CD4-positive, alpha-beta memory T cell (primary cell): ENCODE results near the gene RHBDD3. TPM values are rescaled to one million over a fixed set of nuclear protein-coding genes. Genes with fewer than 3 reads are reported as not detected.
A peak's percentile ranks its signal among the peaks of the same experiment; 100 is the strongest.

Experiments used
- CTCF ChIA-PET: fragments of 350-600 bp; sonication (Branson Sonifier 250); formaldehyde crosslinking; loops from one replicate; lab custom pipeline; 2021; ENCODE audit warnings: inconsistent platforms; ENCODE audit not compliant: partially characterized antibody; lab: Charles Lee
- POLR2A ChIA-PET: fragments of 350-600 bp; sonication (Branson Sonifier 250); formaldehyde crosslinking; loops from one replicate; lab custom pipeline; 2021; ENCODE audit not compliant: partially characterized antibody; lab: Charles Lee
- DNase-seq, 5 donors: peaks; one replicate each; pipeline versions ENCODE4 v3.0.0 to v3.0.0-alpha.2; 2020 to 2022; ENCODE audit warnings: mixed read lengths in 1 of 5
- H3K27ac ChIP-seq: one replicate; pipeline ENCODE4 v1.7.0; 2013; ENCODE audit warnings: low read depth, low read length
- H3K27me3 ChIP-seq: 2 replicates; pipeline ENCODE4 v1.7.0; 2013; ENCODE audit warnings: mild to moderate bottlenecking, low read length, moderate library complexity; ENCODE audit not compliant: insufficient read depth
- H3K36me3 ChIP-seq: 2 replicates; pipeline ENCODE4 v1.7.0; 2013; ENCODE audit warnings: mild to moderate bottlenecking, low read length, moderate library complexity; ENCODE audit not compliant: insufficient read depth
- H3K4me1 ChIP-seq: 2 replicates; pipeline ENCODE4 v1.7.0; 2013; ENCODE audit warnings: mild to moderate bottlenecking, low read length, moderate library complexity; ENCODE audit not compliant: insufficient read depth
- H3K4me3 ChIP-seq, 2 donors: one replicate each; pipeline ENCODE4 v1.7.0; 2013; ENCODE audit warnings: low read length in 2 of 2, mild to moderate bottlenecking in 1 of 2
- H3K9me3 ChIP-seq, 2 donors: one replicate each; pipeline ENCODE4 v1.7.0; 2013; ENCODE audit warnings: low read length in 2 of 2, control low read depth in 1 of 2; ENCODE audit not compliant: control insufficient read depth in 1 of 2
- H3K27ac Mint-ChIP-seq, 7 donors: one replicate each; pipeline ENCODE4 v1.8.0; 2020 to 2021; ENCODE audit warnings: mixed read lengths in 7 of 7, mild to moderate bottlenecking in 6 of 7, inconsistent platforms in 3 of 7, moderate library complexity in 3 of 7
- H3K27me3 Mint-ChIP-seq, 2 donors: one replicate each; pipeline ENCODE4 v1.8.0; 2020 to 2021; ENCODE audit warnings: mixed read lengths in 2 of 2
- H3K36me3 Mint-ChIP-seq, 2 donors: one replicate each; pipeline ENCODE4 v1.8.0; 2020 to 2021; ENCODE audit warnings: mixed read lengths in 2 of 2, inconsistent platforms in 1 of 2, mild to moderate bottlenecking in 1 of 2
- H3K4me1 Mint-ChIP-seq, 4 donors: one replicate each; pipeline ENCODE4 v1.8.0; 2020 to 2021; ENCODE audit warnings: mixed read lengths in 4 of 4, mild to moderate bottlenecking in 1 of 4
- H3K4me3 Mint-ChIP-seq, 8 donors: one replicate each; pipeline ENCODE4 v1.8.0; 2020 to 2021; ENCODE audit warnings: mixed read lengths in 8 of 8, mild to moderate bottlenecking in 7 of 8, moderate library complexity in 6 of 8, inconsistent platforms in 3 of 8
- H3K9me3 Mint-ChIP-seq, 8 donors: one replicate each; pipeline ENCODE4 v1.8.0; 2020 to 2021; ENCODE audit warnings: mixed read lengths in 8 of 8, mild to moderate bottlenecking in 5 of 8, inconsistent platforms in 3 of 8, moderate library complexity in 1 of 8
- intact Hi-C: fragments of 100-400 bp; cut with micrococcal nuclease; formaldehyde crosslinking; loops from one replicate; pipeline ENCODE4 v1.15.1; 2023
- polyA plus RNA-seq, 2 donors: library from polyadenylated mRNA; unstranded; fragments of 300-500 nt; fragmentation: Illumina TruSeq; gene quantifications; one replicate each; pipeline ENCODE4 v1.2.3, GENCODE V29; 2021
- total RNA-seq, 2 experiments: library from RNA; stranded (reverse); gene quantifications; one replicate each; pipeline ENCODE4 v1.2.3, GENCODE V29; 2021

Gene RHBDD3
- total and polyA plus RNA-seq, 4 experiments from 2014 or later = 7.8 to 16.1 (median 11.1) TPM

GRCh38 chr22:29298641-29299040 lies 30.9 kb upstream of the RHBDD3 start:
- POLR2A ChIA-PET = no interaction called here
- CTCF ChIA-PET = no interaction called here

GRCh38 chr22:29292379-29292778 lies 24.6 kb upstream of the RHBDD3 start:
- DNase-seq = no peak
- Mint-ChIP-seq H3K27ac (peak overlapping the region in 2 of 7 donors; percentile 24 to 25), H3K27me3 (no peaks in the 10 kb centered on the region), H3K36me3 (peaks cover 58 to 94% of the 10 kb centered on the region in 2 donors), H3K9me3 (no peaks in the 10 kb centered on the region), H3K4me3 (no peak overlapping the region), H3K4me1 (peaks cover under 1 to 16% (median 4%) of the 10 kb centered on the region in 4 donors)
- Histone ChIP-seq H3K4me3 (no peak overlapping the region), H3K4me1 (no peaks in the 10 kb centered on the region), H3K9me3 (no peaks in the 10 kb centered on the region), H3K27ac (no peak overlapping the region), H3K36me3 (peaks cover 94% of the 10 kb centered on the region), H3K27me3 (no peaks in the 10 kb centered on the region)
- ChIA-PET POLR2A (no interaction called here), CTCF (no interaction called here)
- intact Hi-C loops = no loop called here

More at GRCh38 chr22:29298641-29299040, 30.9 kb upstream of the RHBDD3 start:
- Mint-ChIP-seq H3K9me3 (no peaks in the 10 kb centered on the region), H3K27me3 (no peaks in the 10 kb centered on the region), H3K27ac (peak overlapping the region in 1 of 7 donors; percentile 47), H3K36me3 (peaks cover 40 to 70% of the 10 kb centered on the region in 2 donors), H3K4me1 (peaks cover 0 to 8% (median 2%) of the 10 kb centered on the region in 4 donors), H3K4me3 (no peak overlapping the region)
- intact Hi-C loops = no loop called here
- Histone ChIP-seq H3K4me3 (no peak overlapping the region), H3K27ac (no peak overlapping the region), H3K36me3 (peaks cover 62% of the 10 kb centered on the region), H3K27me3 (no peaks in the 10 kb centered on the region), H3K9me3 (no peaks in the 10 kb centered on the region), H3K4me1 (no peaks in the 10 kb centered on the region)
- no peak for DNase-seq

- DNase-seq = no peak
- POLR2A ChIA-PET = no interaction called here
- H3K27me3 ChIP-seq = no peaks in the 10 kb centered on the region
- intact Hi-C loops = no loop called here
- H3K4me1 Mint-ChIP-seq = peaks cover 7 to 21% (median 11%) of the 10 kb centered on the region in 4 donors
- peak overlapping the region in 1 of 7 donors; percentile 15 for H3K27ac Mint-ChIP-seq
- no peak overlapping the region for H3K27ac ChIP-seq
- H3K36me3 ChIP-seq = peaks cover 90% of the 10 kb centered on the region
- CTCF ChIA-PET = no interaction called here
- no peak overlapping the region for H3K4me3 ChIP-seq
- peaks cover 60 to 93% of the 10 kb centered on the region in 2 donors for H3K36me3 Mint-ChIP-seq
- H3K4me1 ChIP-seq = no peaks in the 10 kb centered on the region
- H3K9me3 ChIP-seq = no peaks in the 10 kb centered on the region
- no peaks in the 10 kb centered on the region for H3K27me3 Mint-ChIP-seq
- no peaks in the 10 kb centered on the region for H3K9me3 Mint-ChIP-seq
- H3K4me3 Mint-ChIP-seq = no peak overlapping the region
Measured at GRCh38 chr22:29291215-29291614, 23.4 kb upstream of the RHBDD3 start.

GRCh38 chr22:29290061-29290460 lies 22.3 kb upstream of the RHBDD3 start:
- no peak for DNase-seq
- Mint-ChIP-seq H3K27me3 (no peaks in the 10 kb centered on the region), H3K36me3 (peaks cover 59 to 93% of the 10 kb centered on the region in 2 donors), H3K4me3 (no peak overlapping the region), H3K27ac (no peak overlapping the region), H3K9me3 (no peaks in the 10 kb centered on the region), H3K4me1 (peaks cover 10 to 21% (median 11%) of the 10 kb centered on the region in 4 donors)
- Histone ChIP-seq H3K4me1 (no peaks in the 10 kb centered on the region), H3K9me3 (no peaks in the 10 kb centered on the region), H3K4me3 (no peak overlapping the region), H3K27me3 (no peaks in the 10 kb centered on the region), H3K27ac (no peak overlapping the region), H3K36me3 (peaks cover 84% of the 10 kb centered on the region)
- intact Hi-C loops = no loop called here
- ChIA-PET POLR2A (no interaction called here), CTCF (no interaction called here)

DNA sequence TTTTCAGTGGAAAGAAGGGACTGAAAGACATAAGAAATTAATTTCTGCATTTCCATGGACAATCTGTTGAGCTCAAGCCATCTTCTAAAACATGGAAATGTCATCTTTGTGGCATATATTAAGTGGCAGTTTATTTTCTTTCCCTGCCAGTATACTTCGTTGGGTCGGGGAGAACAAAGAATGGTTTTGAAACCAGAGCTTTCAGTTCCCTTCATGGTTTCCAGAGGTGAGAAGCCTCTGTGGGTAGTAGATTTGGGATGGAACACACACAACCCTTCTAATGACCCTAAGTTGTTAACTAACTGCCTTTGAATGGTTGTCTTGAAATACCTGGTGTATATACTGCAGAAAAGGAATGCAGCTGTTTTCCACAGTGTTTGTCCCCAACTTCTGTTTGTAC lies 21.1 kb upstream of the RHBDD3 start:
- peaks cover 87% of the 10 kb centered on the region for H3K36me3 ChIP-seq
- no peaks in the 10 kb centered on the region for H3K27me3 ChIP-seq
- DNase-seq = no peak
- H3K9me3 ChIP-seq = no peaks in the 10 kb centered on the region
- H3K27ac Mint-ChIP-seq = peak overlapping the region in 5 of 7 donors; percentile 10 to 76 (median 45)
- no peaks in the 10 kb centered on the region for H3K27me3 Mint-ChIP-seq
- no peak overlapping the region for H3K27ac ChIP-seq
- no peaks in the 10 kb centered on the region for H3K9me3 Mint-ChIP-seq
- ChIA-PET POLR2A (no interaction called here), CTCF (interaction anchor here (1.2 kb wide), 1 partner anchor 25 kb away, joined by 3 read pairs; no protein-coding TSS in a partner anchor)
- no peak overlapping the region for H3K4me3 ChIP-seq
- intact Hi-C loops = no loop called here
- peaks cover 65 to 91% of the 10 kb centered on the region in 2 donors for H3K36me3 Mint-ChIP-seq
- H3K4me1 Mint-ChIP-seq = peaks cover 11 to 25% (median 14%) of the 10 kb centered on the region in 4 donors
- H3K4me1 ChIP-seq = no peaks in the 10 kb centered on the region
- H3K4me3 Mint-ChIP-seq = peak overlapping the region in 2 of 8 donors; percentile 6 to 14

- H3K27me3 ChIP-seq = no peaks in the 10 kb centered on the region
- peaks cover 70% of the 10 kb centered on the region for H3K36me3 ChIP-seq
- CTCF ChIA-PET = interaction anchor here (1.0 kb wide), 1 partner anchor 10 kb away, joined by 3 read pairs; no protein-coding TSS in a partner anchor
- no peak for DNase-seq
- Mint-ChIP-seq H3K27me3 (no peaks in the 10 kb centered on the region), H3K36me3 (peaks cover 60 to 87% of the 10 kb centered on the region in 2 donors), H3K27ac (peak overlapping the region in 4 of 7 donors; percentile 20 to 70 (median 24)), H3K4me1 (peaks cover 16 to 23% (median 20%) of the 10 kb centered on the region in 4 donors), H3K9me3 (no peaks in the 10 kb centered on the region), H3K4me3 (no peak overlapping the region)
- POLR2A ChIA-PET = no interaction called here
- H3K4me3 ChIP-seq = no peak overlapping the region
- no peak overlapping the region for H3K27ac ChIP-seq
- intact Hi-C loops = no loop called here
- H3K4me1 ChIP-seq = peaks cover 1% of the 10 kb centered on the region
- H3K9me3 ChIP-seq = no peaks in the 10 kb centered on the region
Measured at GRCh38 chr22:29284196-29284595, 16.4 kb upstream of the RHBDD3 start.

- ChIA-PET CTCF (no interaction called here), POLR2A (interaction anchor here (1.2 kb wide), 1 partner anchor 9 kb away, joined by 6 read pairs; the partner anchor contains the start of gene EWSR1)
- Histone ChIP-seq H3K4me3 (no peak overlapping the region), H3K27me3 (no peaks in the 10 kb centered on the region), H3K9me3 (no peaks in the 10 kb centered on the region), H3K36me3 (peaks cover 78% of the 10 kb centered on the region), H3K4me1 (peaks cover 55% of the 10 kb centered on the region), H3K27ac (no peak overlapping the region)
- Mint-ChIP-seq H3K4me1 (peaks cover 40 to 69% (median 45%) of the 10 kb centered on the region in 4 donors), H3K4me3 (peak overlapping the region in 1 of 8 donors; percentile 31), H3K27ac (peak overlapping the region in 2 of 7 donors; percentile 6 to 69), H3K9me3 (no peaks in the 10 kb centered on the region), H3K36me3 (peaks cover 73 to 86% of the 10 kb centered on the region in 2 donors), H3K27me3 (no peaks in the 10 kb centered on the region)
- DNase-seq = no peak
- intact Hi-C loops = loop anchor here (10.0 kb wide), 1 partner anchor 107 kb away; the partner anchor contains the start of gene AP1B1
Measured at GRCh38 chr22:29277927-29278326, 10.1 kb upstream of the RHBDD3 start.
